ENCODE results near the gene ZDHHC18.

The ZDHHC18 gene, protein sequence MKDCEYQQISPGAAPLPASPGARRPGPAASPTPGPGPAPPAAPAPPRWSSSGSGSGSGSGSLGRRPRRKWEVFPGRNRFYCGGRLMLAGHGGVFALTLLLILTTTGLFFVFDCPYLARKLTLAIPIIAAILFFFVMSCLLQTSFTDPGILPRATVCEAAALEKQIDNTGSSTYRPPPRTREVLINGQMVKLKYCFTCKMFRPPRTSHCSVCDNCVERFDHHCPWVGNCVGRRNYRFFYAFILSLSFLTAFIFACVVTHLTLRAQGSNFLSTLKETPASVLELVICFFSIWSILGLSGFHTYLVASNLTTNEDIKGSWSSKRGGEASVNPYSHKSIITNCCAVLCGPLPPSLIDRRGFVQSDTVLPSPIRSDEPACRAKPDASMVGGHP

DNA sequence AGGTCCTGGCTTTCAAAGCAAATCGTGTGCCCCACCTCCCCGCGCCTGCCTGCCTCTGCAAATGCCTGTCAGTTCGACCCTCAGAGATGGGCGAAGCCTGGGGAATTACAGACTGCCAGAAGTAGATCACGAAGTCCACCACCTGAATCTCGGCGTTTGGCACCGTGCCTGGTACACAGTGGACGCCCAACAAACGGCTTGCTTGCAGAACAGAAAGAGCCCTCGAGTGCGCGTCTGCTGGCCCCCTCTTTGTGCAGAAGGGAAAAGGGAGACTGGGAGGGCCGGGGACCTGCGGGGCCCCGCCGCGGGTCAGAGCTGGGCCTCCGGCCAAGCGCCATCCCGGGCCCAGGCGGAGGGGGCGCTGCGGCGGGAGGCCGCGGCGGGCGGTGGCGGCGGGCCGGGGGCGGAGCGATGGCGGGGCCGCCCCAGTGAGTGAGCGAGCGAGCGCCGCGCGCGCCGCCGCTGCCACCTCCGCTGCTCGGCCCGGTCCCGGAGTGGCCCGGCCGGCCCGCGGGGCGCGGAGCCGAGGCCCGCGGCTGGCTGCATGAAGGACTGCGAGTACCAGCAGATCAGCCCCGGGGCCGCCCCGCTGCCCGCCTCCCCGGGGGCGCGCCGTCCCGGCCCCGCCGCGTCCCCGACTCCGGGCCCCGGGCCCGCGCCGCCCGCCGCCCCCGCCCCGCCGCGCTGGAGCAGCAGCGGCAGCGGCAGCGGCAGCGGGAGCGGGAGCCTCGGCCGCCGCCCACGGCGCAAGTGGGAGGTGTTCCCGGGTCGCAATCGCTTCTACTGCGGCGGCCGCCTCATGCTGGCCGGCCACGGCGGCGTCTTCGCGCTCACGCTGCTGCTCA is at the start of gene ZDHHC18:
TSS of gene ZDHHC18 (plus strand) at position 428 of the 845 bp plus-strand sequence. CDS start at position 545, 117 bp downstream.
- H3K27me3 ChIP-seq, result no peaks in the 10 kb centered on the region
- no peak for TF ChIP-seq Cebpa-rat (IDR thresholded peaks at IDR 0.05)
- H3K9me3 ChIP-seq, result no peaks in the 10 kb centered on the region
- peaks cover 47% of the 10 kb centered on the region for H3K4me1 ChIP-seq
- H3K4me3 ChIP-seq, result peak within 1 kb of the TSS; percentile 84
- H3K9ac ChIP-seq, result peak within 1 kb of the TSS; percentile 83
- peak within 1 kb of the TSS; percentile 97 for H3K4me2 ChIP-seq
- H3K36me3 ChIP-seq, result peaks cover 23% of the 10 kb centered on the region
- H4K20me1 ChIP-seq, result peaks cover 40% of the 10 kb centered on the region
- H3K27ac ChIP-seq, result peak within 1 kb of the TSS; percentile 83

DNA sequence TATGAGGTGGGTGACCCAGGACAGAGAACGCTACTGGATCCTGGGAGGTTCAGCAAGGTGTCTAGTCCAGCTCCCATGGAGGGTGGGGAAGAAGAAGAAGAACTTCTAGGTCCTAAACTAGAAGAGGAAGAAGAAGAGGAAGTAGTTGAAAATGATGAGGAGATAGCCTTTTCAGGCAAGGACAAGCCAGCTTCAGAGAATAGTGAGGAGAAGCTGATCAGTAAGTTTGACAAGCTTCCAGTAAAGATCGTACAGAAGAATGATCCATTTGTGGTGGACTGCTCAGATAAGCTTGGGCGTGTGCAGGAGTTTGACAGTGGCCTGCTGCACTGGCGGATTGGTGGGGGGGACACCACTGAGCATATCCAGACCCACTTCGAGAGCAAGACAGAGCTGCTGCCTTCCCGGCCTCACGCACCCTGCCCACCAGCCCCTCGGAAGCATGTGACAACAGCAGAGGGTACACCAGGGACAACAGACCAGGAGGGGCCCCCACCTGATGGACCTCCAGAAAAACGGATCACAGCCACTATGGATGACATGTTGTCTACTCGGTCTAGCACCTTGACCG is 47.3 kb upstream of the ZDHHC18 start:
- peaks cover 7% of the 10 kb centered on the region for H3K4me1 ChIP-seq

DNA sequence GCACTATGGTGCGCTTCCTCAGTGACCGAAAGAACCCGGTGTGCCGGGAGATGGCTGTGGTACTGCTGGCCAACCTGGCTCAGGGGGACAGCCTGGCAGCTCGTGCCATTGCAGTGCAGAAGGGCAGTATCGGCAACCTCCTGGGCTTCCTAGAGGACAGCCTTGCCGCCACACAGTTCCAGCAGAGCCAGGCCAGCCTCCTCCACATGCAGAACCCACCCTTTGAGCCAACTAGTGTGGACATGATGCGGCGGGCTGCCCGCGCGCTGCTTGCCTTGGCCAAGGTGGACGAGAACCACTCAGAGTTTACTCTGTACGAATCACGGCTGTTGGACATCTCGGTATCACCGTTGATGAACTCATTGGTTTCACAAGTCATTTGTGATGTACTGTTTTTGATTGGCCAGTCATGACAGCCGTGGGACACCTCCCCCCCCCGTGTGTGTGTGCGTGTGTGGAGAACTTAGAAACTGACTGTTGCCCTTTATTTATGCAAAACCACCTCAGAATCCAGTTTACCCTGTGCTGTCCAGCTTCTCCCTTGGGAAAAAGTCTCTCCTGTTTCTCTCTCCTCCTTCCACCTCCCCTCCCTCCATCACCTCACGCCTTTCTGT is 46.0 kb upstream of the ZDHHC18 start:
- Histone ChIP-seq H3K4me1 (peaks cover 20% of the 10 kb centered on the region), H3K27ac (no peak overlapping the region), H3K4me3 (no peak overlapping the region), H3K36me3 (peaks cover 86% of the 10 kb centered on the region), H3K9ac (no peak overlapping the region), H3K9me3 (no peaks in the 10 kb centered on the region), H4K20me1 (peaks cover 39% of the 10 kb centered on the region), H3K27me3 (no peaks in the 10 kb centered on the region), H3K4me2 (no peak overlapping the region)
- no peak for TF ChIP-seq Cebpa-rat (IDR thresholded peaks at IDR 0.05)

More for the DNA sequence above, 47.3 kb upstream of the ZDHHC18 start:
- Histone ChIP-seq H3K9me3 (no peaks in the 10 kb centered on the region), H3K9ac (no peak overlapping the region), H3K4me3 (no peak overlapping the region), H3K36me3 (peaks cover 96% of the 10 kb centered on the region), H3K4me2 (no peak overlapping the region), H3K27me3 (no peaks in the 10 kb centered on the region), H4K20me1 (peaks cover 51% of the 10 kb centered on the region), H3K27ac (no peak overlapping the region)
- no peak for TF ChIP-seq Cebpa-rat (IDR thresholded peaks at IDR 0.05)

DNA sequence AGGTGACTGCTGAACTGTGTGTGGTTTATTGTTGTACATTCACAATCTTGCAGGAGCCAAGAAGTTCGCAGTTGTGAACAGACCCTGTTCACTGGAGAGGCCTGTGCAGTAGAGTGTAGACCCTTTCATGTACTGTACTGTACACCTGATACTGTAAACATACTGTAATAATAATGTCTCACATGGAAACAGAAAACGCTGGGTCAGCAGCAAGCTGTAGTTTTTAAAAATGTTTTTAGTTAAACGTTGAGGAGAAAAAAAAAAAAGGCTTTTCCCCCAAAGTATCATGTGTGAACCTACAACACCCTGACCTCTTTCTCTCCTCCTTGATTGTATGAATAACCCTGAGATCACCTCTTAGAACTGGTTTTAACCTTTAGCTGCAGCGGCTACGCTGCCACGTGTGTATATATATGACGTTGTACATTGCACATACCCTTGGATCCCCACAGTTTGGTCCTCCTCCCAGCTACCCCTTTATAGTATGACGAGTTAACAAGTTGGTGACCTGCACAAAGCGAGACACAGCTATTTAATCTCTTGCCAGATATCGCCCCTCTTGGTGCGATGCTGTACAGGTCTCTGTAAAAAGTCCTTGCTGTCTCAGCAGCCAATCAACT is 45.2 kb upstream of the ZDHHC18 start:
- peaks cover 35% of the 10 kb centered on the region for H4K20me1 ChIP-seq
- no peak for TF ChIP-seq Cebpa-rat (IDR thresholded peaks at IDR 0.05)
- no peak overlapping the region for H3K4me2 ChIP-seq
- peaks cover 78% of the 10 kb centered on the region for H3K36me3 ChIP-seq
- H3K4me1 ChIP-seq, result peaks cover 29% of the 10 kb centered on the region
- H3K9ac ChIP-seq, result no peak overlapping the region
- H3K27me3 ChIP-seq, result no peaks in the 10 kb centered on the region
- no peaks in the 10 kb centered on the region for H3K9me3 ChIP-seq
- H3K27ac ChIP-seq, result no peak overlapping the region
- H3K4me3 ChIP-seq, result no peak overlapping the region

DNA sequence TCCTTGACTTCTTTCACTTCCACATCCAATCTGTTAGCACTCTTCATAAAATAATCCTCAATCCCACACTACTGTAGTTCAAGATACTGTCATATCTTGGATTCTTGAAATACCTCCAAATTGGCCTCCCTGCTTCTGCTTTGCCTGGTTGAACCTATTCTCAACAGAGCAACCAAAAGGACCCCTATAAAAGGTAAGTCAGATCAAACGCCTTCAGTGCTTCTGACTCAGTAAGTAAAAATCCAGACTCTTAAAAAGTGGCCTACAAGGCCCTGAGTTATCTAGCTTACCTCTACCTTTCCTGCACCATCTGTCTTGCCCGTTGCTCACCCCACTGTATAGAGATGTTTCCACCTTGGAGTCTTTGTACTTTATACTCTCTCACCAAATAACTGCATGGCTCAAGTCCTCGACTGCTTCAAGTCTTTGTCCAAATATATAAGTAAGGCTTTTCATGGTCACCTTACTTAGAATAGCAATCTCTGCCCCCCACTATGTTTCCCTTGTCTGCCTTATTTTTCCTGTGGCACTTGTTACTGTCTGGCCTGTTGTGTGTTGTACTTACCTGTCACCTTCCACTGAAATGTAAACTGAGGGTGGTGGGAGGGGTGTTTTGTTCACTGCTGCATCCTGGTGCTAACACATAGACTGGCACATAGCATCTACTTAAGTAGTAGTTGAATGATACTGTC is 43.8 kb upstream of the ZDHHC18 start:
- H3K27me3 ChIP-seq, result no peaks in the 10 kb centered on the region
- H3K4me2 ChIP-seq, result no peak overlapping the region
- peaks cover 64% of the 10 kb centered on the region for H3K36me3 ChIP-seq
- H3K4me1 ChIP-seq, result peaks cover 40% of the 10 kb centered on the region
- no peak overlapping the region for H3K27ac ChIP-seq
- H3K9me3 ChIP-seq, result no peaks in the 10 kb centered on the region
- H3K4me3 ChIP-seq, result no peak overlapping the region
- TF ChIP-seq Cebpa-rat (IDR thresholded peaks at IDR 0.05), result no peak
- no peak overlapping the region for H3K9ac ChIP-seq
- H4K20me1 ChIP-seq, result peaks cover 35% of the 10 kb centered on the region

DNA sequence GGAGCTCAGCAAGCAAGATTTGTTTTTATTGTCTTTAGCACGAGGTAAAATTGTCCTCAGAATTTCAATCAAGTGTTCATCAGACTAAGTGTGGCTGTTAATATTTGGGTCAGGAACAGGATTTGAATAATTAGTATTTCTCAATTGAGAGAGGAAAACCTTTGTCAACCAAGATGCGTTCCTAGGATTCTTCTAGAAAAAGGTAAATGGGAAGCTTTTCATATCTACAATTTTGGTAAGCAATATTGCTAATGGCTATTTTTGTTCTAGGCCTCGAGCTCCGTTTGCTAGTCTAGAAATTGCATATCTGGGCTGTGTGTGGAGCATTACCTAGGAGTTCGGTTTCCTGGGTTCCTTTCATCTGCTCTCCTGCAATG is 42.9 kb upstream of the ZDHHC18 start:
- H3K4me1 ChIP-seq, result peaks cover 45% of the 10 kb centered on the region
- H3K4me2 ChIP-seq, result 0 out of 2 replicates have a peak overlapping the region, but pooled peaks have one; percentile 98
- no peak overlapping the region for H3K27ac ChIP-seq
- no peak overlapping the region for H3K4me3 ChIP-seq
- H3K9me3 ChIP-seq, result no peaks in the 10 kb centered on the region
- TF ChIP-seq Cebpa-rat (IDR thresholded peaks at IDR 0.05), result no peak
- H3K27me3 ChIP-seq, result no peaks in the 10 kb centered on the region
- H3K36me3 ChIP-seq, result peaks cover 55% of the 10 kb centered on the region
- H4K20me1 ChIP-seq, result peaks cover 30% of the 10 kb centered on the region
- no peak overlapping the region for H3K9ac ChIP-seq

DNA sequence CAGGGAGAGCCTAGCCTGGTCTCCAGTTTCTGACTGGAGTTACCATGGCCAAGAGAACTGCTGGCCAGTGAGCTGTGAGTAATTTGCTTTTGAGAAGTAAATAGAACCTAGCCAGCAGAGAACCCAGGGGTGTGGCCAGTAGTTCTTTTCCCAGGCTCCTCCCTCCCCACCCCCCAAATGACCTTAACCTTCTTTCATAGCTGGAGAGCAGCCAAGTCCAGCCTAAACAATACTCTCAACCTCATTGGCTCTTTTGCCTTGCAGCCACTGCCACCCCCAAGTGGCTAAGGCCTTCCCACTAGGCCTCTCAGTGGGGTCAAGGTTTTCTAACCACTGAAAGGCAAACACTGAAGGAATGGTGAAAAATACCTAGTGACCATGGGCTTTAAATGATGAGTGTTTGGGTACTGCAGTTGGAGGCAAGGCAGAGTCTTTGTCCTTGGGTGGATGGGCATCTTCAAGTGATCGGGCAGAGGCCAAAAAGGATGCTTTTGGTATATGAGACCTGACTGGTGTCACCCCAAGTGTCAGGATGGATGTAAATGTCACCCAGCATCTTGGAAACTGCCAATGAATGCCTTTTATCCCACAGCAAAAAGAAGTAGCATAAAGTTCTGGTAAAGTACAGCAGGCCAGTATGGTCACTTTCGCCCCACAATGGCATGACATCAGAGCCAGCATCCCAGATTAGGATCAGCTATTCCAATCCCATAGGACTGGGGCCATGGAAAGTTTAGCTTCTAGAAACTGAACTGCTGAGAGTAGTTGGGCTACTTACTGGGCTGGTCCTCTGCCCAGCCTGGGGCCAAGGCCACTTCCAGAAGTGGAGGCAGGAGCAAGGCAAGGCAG is 42.2 kb upstream of the ZDHHC18 start:
- H3K9me3 ChIP-seq, result no peaks in the 10 kb centered on the region
- no peak overlapping the region for H3K9ac ChIP-seq
- H3K36me3 ChIP-seq, result peaks cover 49% of the 10 kb centered on the region
- peaks cover 24% of the 10 kb centered on the region for H4K20me1 ChIP-seq
- no peak for TF ChIP-seq Cebpa-rat (IDR thresholded peaks at IDR 0.05)
- H3K4me3 ChIP-seq, result no peak overlapping the region
- no peaks in the 10 kb centered on the region for H3K27me3 ChIP-seq
- H3K27ac ChIP-seq, result peak overlapping the region; percentile 98; the same call in 1 of the 2 replicates
- H3K4me2 ChIP-seq, result peak overlapping the region; percentile 98
- peaks cover 51% of the 10 kb centered on the region for H3K4me1 ChIP-seq

DNA sequence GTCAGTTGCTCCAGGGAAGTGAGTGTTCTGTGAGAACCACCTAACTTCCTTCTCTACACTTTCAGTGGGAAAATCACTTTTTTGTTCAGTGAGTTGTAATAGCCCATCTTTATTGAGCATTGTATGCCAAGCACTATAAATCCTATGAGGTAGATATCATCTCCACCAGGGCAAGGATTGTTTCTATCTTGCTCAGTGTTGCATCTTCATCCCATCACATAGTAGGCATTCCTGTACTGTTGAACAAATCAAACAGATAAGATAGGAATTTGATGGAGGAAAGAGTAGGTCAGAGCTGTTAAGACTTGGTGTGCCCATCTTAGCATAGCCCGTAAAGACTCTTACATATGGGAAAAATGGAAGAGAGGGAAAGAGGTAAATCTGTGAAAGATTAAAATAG is 41.6 kb upstream of the ZDHHC18 start:
- TF ChIP-seq Cebpa-rat (IDR thresholded peaks at IDR 0.05), result no peak
- Histone ChIP-seq H3K4me3 (no peak overlapping the region), H3K9me3 (no peaks in the 10 kb centered on the region), H3K27ac (peak overlapping the region; percentile 98; the same call in 1 of the 2 replicates), H4K20me1 (peaks cover 18% of the 10 kb centered on the region), H3K4me2 (peak overlapping the region; percentile 98), H3K9ac (no peak overlapping the region), H3K4me1 (peaks cover 57% of the 10 kb centered on the region), H3K36me3 (peaks cover 42% of the 10 kb centered on the region), H3K27me3 (no peaks in the 10 kb centered on the region)

All from BLaER1 (cell line).